SK-N-SH (cell line): ENCODE results near the gene ZBTB33. TPM values are rescaled to one million over a fixed set of nuclear protein-coding genes. Genes with fewer than 3 reads are reported as not detected.

Source experiments
- CTCF ChIA-PET: fragments of 300-600, 350-600 bp; formaldehyde crosslinking; extraction: SDS; loops from one replicate; lab custom pipeline; 2021; lab: Yijun Ruan, JAX
- POLR2A ChIA-PET: fragments of 350-600 bp; sonication (Branson Sonifier 250); formaldehyde crosslinking; extraction: SDS; loops from one replicate; lab custom pipeline; 2020; ENCODE audit warnings: antibody characterized with exemption, inconsistent platforms; lab: Yijun Ruan, JAX
- DNase-seq: peaks from one replicate; pipeline ENCODE4 v3.0.0; 2012
- H2AFZ ChIP-seq: fragments of 200-600 bp; sonication (generic); 2 replicates; pipeline ENCODE4 v1.8.1; 2016; ENCODE audit warnings: antibody characterized with exemption, mild to moderate bottlenecking, low read depth
- H3F3A ChIP-seq: fragments of 200-600 bp; sonication (generic); replicated peaks from 2 replicates; pipeline ENCODE3; 2016; ENCODE audit warnings: antibody characterized with exemption, mild to moderate bottlenecking; ENCODE audit not compliant: insufficient read depth
- H3K27ac ChIP-seq, 2 experiments: fragments of 200-500 bp in 1 of 2; fragments of 200-600 bp in 1 of 2; sonication (Bioruptor generic) in 1 of 2; sonication (generic), shearing (Covaris generic) in 1 of 2; 2 replicates each; pipeline versions ENCODE4 v1.5.1 to v1.6.1; 2014 to 2016; ENCODE audit warnings: low read depth in 2 of 2, inconsistent platforms in 1 of 2, low read length in 1 of 2, mild to moderate bottlenecking in 1 of 2, mixed read lengths in 1 of 2
- H3K27me3 ChIP-seq: fragments of 200-600 bp; sonication (generic), shearing (Covaris generic); 2 replicates; pipeline ENCODE4 v1.6.1; 2016; ENCODE audit warnings: mixed run types; ENCODE audit not compliant: insufficient read depth
- H3K36me3 ChIP-seq, 2 experiments: fragments of 200-500 bp in 1 of 2; fragments of 200-600 bp in 1 of 2; sonication (Bioruptor generic) in 1 of 2; sonication (generic) in 1 of 2; replicated peaks in 1 of 2; 2 replicates each; pipeline versions ENCODE3 to v1.5.1; 2014 to 2016; ENCODE audit warnings: low read length in 1 of 2, mild to moderate bottlenecking in 1 of 2; ENCODE audit not compliant: insufficient read depth in 2 of 2, control insufficient read depth in 1 of 2
- H3K4me1 ChIP-seq, 2 experiments: fragments of 200-500 bp in 1 of 2; fragments of 200-600 bp in 1 of 2; sonication (Bioruptor generic) in 1 of 2; sonication (generic), shearing (Covaris generic) in 1 of 2; 2 replicates each; pipeline versions ENCODE4 v1.5.1 to v1.6.1; 2014 to 2016; ENCODE audit warnings: low read depth in 1 of 2, low read length in 1 of 2, mixed run types in 1 of 2; ENCODE audit not compliant: insufficient read depth in 2 of 2, control insufficient read depth in 1 of 2
- H3K4me2 ChIP-seq: fragments of 200-600 bp; sonication (generic), shearing (Covaris generic); 2 replicates; pipeline ENCODE4 v1.6.1; 2017; ENCODE audit warnings: mixed run types
- H3K4me3 ChIP-seq, 2 experiments: fragments of 200-500 bp in 1 of 2; fragments of 200-600 bp in 1 of 2; sonication (Bioruptor generic) in 1 of 2; sonication (generic), shearing (Covaris generic) in 1 of 2; 2 replicates each; pipeline versions ENCODE4 v1.5.1 to v1.8.1; 2014 to 2016; ENCODE audit warnings: low read depth in 2 of 2, inconsistent platforms in 1 of 2, low read length in 1 of 2, mild to moderate bottlenecking in 1 of 2, mixed read lengths in 1 of 2, moderate library complexity in 1 of 2
- H3K79me2 ChIP-seq: fragments of 200-600 bp; sonication (generic); 2 replicates; pipeline ENCODE4 v1.8.1; 2017; ENCODE audit warnings: mild to moderate bottlenecking; ENCODE audit not compliant: insufficient read depth
- H3K9ac ChIP-seq: fragments of 200-600 bp; sonication (generic); 2 replicates; pipeline ENCODE4 v1.6.1; 2017; ENCODE audit warnings: mixed run types
- H3K9me2 ChIP-seq: fragments of 200-600 bp; sonication (generic); 2 replicates; pipeline ENCODE4 v1.6.1; 2017; ENCODE audit warnings: mixed run types
- H3K9me3 ChIP-seq: fragments of 200-600 bp; sonication (generic); 2 replicates; pipeline ENCODE4 v1.6.1; 2017; ENCODE audit warnings: mixed run types, mild to moderate bottlenecking, moderate library complexity
- H4K20me1 ChIP-seq: fragments of 200-600 bp; sonication (generic); 2 replicates; pipeline ENCODE4 v1.6.1; 2017; ENCODE audit warnings: mild to moderate bottlenecking, mixed run types; ENCODE audit not compliant: insufficient read depth
- ELF1 ChIP-seq: IDR thresholded peaks from 2 replicates; pipeline ENCODE4 v1.4.0; 2012
- EP300 ChIP-seq, 2 experiments: IDR thresholded peaks; 2 replicates each; pipeline versions ENCODE4 v1.4.0 to v1.6.1; 2012; ENCODE audit warnings: borderline replicate concordance in 1 of 2, low read depth in 1 of 2, low read length in 1 of 2
- EZH2phosphoT487 ChIP-seq: fragments of 200-600 bp; sonication (generic); IDR thresholded peaks from 2 replicates; pipeline ENCODE4 v1.6.1; 2017; ENCODE audit warnings: low read depth, mixed run types, mild to moderate bottlenecking, antibody characterized with exemption, moderate library complexity, borderline replicate concordance
- FOSL2 ChIP-seq: IDR thresholded peaks from 2 replicates; pipeline ENCODE4 v1.4.0; 2012; ENCODE audit warnings: low read depth, mild to moderate bottlenecking, moderate library complexity, borderline replicate concordance
- FOXJ3 ChIP-seq: sonication (generic); formaldehyde crosslinking; IDR thresholded peaks from 2 replicates; pipeline ENCODE4 v1.5.1; 2020; ENCODE audit warnings: mild to moderate bottlenecking, missing genetic modification reagents
- FOXM1 ChIP-seq: IDR thresholded peaks from 2 replicates; pipeline ENCODE4 v1.4.0; 2012; ENCODE audit warnings: low read depth, mild to moderate bottlenecking
- GABPA ChIP-seq: IDR thresholded peaks from 2 replicates; pipeline ENCODE4 v1.4.0; 2012; ENCODE audit warnings: low read depth, mild to moderate bottlenecking
- GATA2 ChIP-seq: sonication (generic); formaldehyde crosslinking; IDR thresholded peaks from 2 replicates; pipeline ENCODE4 v1.5.0; 2020; ENCODE audit warnings: mild to moderate bottlenecking, missing genetic modification reagents
- JUND ChIP-seq: IDR thresholded peaks from 2 replicates; pipeline ENCODE4 v1.4.0; 2012
- MAX ChIP-seq: IDR thresholded peaks from 2 replicates; pipeline ENCODE4 v1.4.0; 2012; ENCODE audit warnings: low read depth
- MEF2A ChIP-seq: IDR thresholded peaks from 2 replicates; pipeline ENCODE4 v1.4.0; 2012; ENCODE audit warnings: low read depth, borderline replicate concordance
- MXI1 ChIP-seq: IDR thresholded peaks from 2 replicates; pipeline ENCODE4 v1.6.1; 2012; ENCODE audit warnings: mild to moderate bottlenecking, low read depth, low read length, improper control_type of control experiment
- NFIC ChIP-seq: IDR thresholded peaks from 2 replicates; pipeline ENCODE4 v1.4.0; 2012; ENCODE audit warnings: borderline replicate concordance
- NRF1 ChIP-seq: IDR thresholded peaks from 2 replicates; pipeline ENCODE4 v1.6.1; 2012; ENCODE audit warnings: low read depth, mild to moderate bottlenecking, low read length
- POLR2AphosphoS5 ChIP-seq: IDR thresholded peaks from 2 replicates; pipeline ENCODE4 v1.6.1; 2012; ENCODE audit warnings: low read depth, low read length
- RAD21 ChIP-seq: IDR thresholded peaks from 2 replicates; pipeline ENCODE4 v1.6.1; 2012; ENCODE audit warnings: mild to moderate bottlenecking, low read length
- RCOR1 ChIP-seq: fragments of 150-350 bp; IDR thresholded peaks from 2 replicates; pipeline ENCODE4 v1.6.1; 2017; ENCODE audit warnings: antibody characterized with exemption, low read length
- RFX5 ChIP-seq: IDR thresholded peaks from 2 replicates; pipeline ENCODE4 v1.6.1; 2012; ENCODE audit warnings: mild to moderate bottlenecking, improper control_type of control experiment, low read length
- RXRA ChIP-seq: IDR thresholded peaks from 2 replicates; pipeline ENCODE4 v1.4.0; 2012; ENCODE audit warnings: low read depth, mild to moderate bottlenecking, borderline replicate concordance
- SIN3A ChIP-seq: IDR thresholded peaks from 2 replicates; pipeline ENCODE4 v1.6.1; 2012; ENCODE audit warnings: low read depth, mild to moderate bottlenecking, low read length, moderate library complexity, borderline replicate concordance
- SMC3 ChIP-seq: IDR thresholded peaks from 2 replicates; pipeline ENCODE4 v1.6.1; 2012; ENCODE audit warnings: low read depth, low read length, improper control_type of control experiment
- TAF1 ChIP-seq: IDR thresholded peaks from 2 replicates; pipeline ENCODE4 v1.6.1; 2012; ENCODE audit warnings: low read depth, mild to moderate bottlenecking, low read length, moderate library complexity, borderline replicate concordance
- TEAD4 ChIP-seq: IDR thresholded peaks from 2 replicates; pipeline ENCODE4 v1.4.0; 2012; ENCODE audit warnings: mild to moderate bottlenecking, borderline replicate concordance; ENCODE audit not compliant: insufficient read depth
- ZBTB33 ChIP-seq: IDR thresholded peaks from 2 replicates; pipeline ENCODE4 v1.4.0; 2012; ENCODE audit warnings: low read depth, borderline replicate concordance
- WGBS: methylation state at CpG from one replicate; pipeline ENCODE4 v1.1.6; 2017; ENCODE audit warnings: low lambda C conversion rate; 5-methylcytosine and 5-hydroxymethylcytosine counted together
- polyA plus RNA-seq, 3 experiments: library from polyadenylated mRNA; depleted of rRNA; stranded (reverse); fragments of >200 nt; gene quantifications; 2 replicates each; pipeline ENCODE4 v1.2.3, GENCODE V29; 2012

The ZBTB33 gene
- polyA plus RNA-seq, 1 of the 3 experiments (the other 2 are of a cell fraction) = 1.2 TPM

GRCh38 chrX:120305531-120306141, 55.0 kb downstream of the ZBTB33 start:
- no peak overlapping the region for H3K27ac ChIP-seq
- no peaks in the 10 kb centered on the region for H3K36me3 ChIP-seq
- TF ChIP-seq SMC3 = no peak
- TF ChIP-seq EP300 (IDR thresholded peaks at IDR 0.05; ENCODE audit: borderline replicate concordance in 1 of 2, low read depth in 1 of 2, low read length in 1 of 2) = no peak
- no peak for TF ChIP-seq POLR2AphosphoS5
- TF ChIP-seq FOXM1 = no peak
- TF ChIP-seq GABPA = no peak
- no peak for TF ChIP-seq NRF1
- TF ChIP-seq MXI1 = no peak
- no peak for TF ChIP-seq MAX
- no peak for TF ChIP-seq ELF1
- TF ChIP-seq TAF1 = no peak
- TF ChIP-seq MEF2A = no peak
- no peak for TF ChIP-seq TEAD4
- no peak for TF ChIP-seq RXRA
- no peak for TF ChIP-seq EZH2phosphoT487
- no peak for TF ChIP-seq RCOR1
- TF ChIP-seq GATA2 (CRISPR knock-in tag) = no peak
- no peak for TF ChIP-seq JUND
- no peak for TF ChIP-seq SIN3A
- H4K20me1 ChIP-seq = no peaks in the 10 kb centered on the region
- H3K4me2 ChIP-seq = no peak overlapping the region
- H3K27me3 ChIP-seq = peaks cover 46% of the 10 kb centered on the region
- no peaks in the 10 kb centered on the region for H3F3A ChIP-seq
- no peaks in the 10 kb centered on the region for H3K79me2 ChIP-seq
- POLR2A ChIA-PET = no interaction called here
- no peak for DNase-seq
- no peaks in the 10 kb centered on the region for H3K9me3 ChIP-seq
- H3K4me1 ChIP-seq = peaks cover 0 to 3% of the 10 kb centered on the region in 2 experiments; a peak in 1 of 4 replicates
- CTCF ChIA-PET = no interaction called here
- no peaks in the 10 kb centered on the region for H3K9me2 ChIP-seq
- no peak overlapping the region for H2AFZ ChIP-seq
- H3K9ac ChIP-seq = no peak overlapping the region
- WGBS = 34% methylated on average over 11 of the region's 11 CpGs
- no peak overlapping the region for H3K4me3 ChIP-seq

- Histone ChIP-seq H4K20me1 (no peaks in the 10 kb centered on the region), H3K4me3 (no peak overlapping the region), H3K79me2 (no peaks in the 10 kb centered on the region), H3F3A (no peaks in the 10 kb centered on the region), H2AFZ (no peak overlapping the region), H3K27me3 (peaks cover 55% of the 10 kb centered on the region), H3K9me2 (no peaks in the 10 kb centered on the region), H3K27ac (no peak overlapping the region), H3K4me1 (peaks cover 0 to 8% of the 10 kb centered on the region in 2 experiments; a peak in 1 of 4 replicates)
- ChIA-PET POLR2A (no interaction called here), CTCF (no interaction called here)
- 49% methylated on average over 2 of the region's 2 CpGs for WGBS
- TF ChIP-seq MEF2A = no peak
- no peak for TF ChIP-seq TEAD4
- TF ChIP-seq RAD21 = no peak
- TF ChIP-seq EZH2phosphoT487 = no peak
- no peak for TF ChIP-seq ZBTB33
- no peak for TF ChIP-seq ELF1
- no peak for TF ChIP-seq MXI1
- TF ChIP-seq FOSL2 = no peak
- TF ChIP-seq RFX5 = no peak
- no peak for TF ChIP-seq EP300 (IDR thresholded peaks at IDR 0.05; ENCODE audit: borderline replicate concordance in 1 of 2, low read depth in 1 of 2, low read length in 1 of 2)
- TF ChIP-seq FOXJ3 (CRISPR knock-in tag) = no peak
- TF ChIP-seq NFIC = no peak
- TF ChIP-seq POLR2AphosphoS5 = no peak
- TF ChIP-seq SMC3 = no peak
- TF ChIP-seq, all 33 proteins: peak for 0
- Histone ChIP-seq H3K9me3 (no peaks in the 10 kb centered on the region), H3K4me2 (no peak overlapping the region), H3K36me3 (no peaks in the 10 kb centered on the region), H3K9ac (no peak overlapping the region)
- DNase-seq = no peak
Observed at GRCh38 chrX:120306630-120307029, 56.0 kb downstream of the ZBTB33 start.
